Measurements from ENCODE around the gene CERS1. TPM values are rescaled to one million over a fixed set of nuclear protein-coding genes. Genes with fewer than 3 reads are reported as not detected.

CERS1 gene
- total RNA-seq, 4 donors from 2014 or later = 0.39 to 0.57 TPM; not detected in 2

DNA sequence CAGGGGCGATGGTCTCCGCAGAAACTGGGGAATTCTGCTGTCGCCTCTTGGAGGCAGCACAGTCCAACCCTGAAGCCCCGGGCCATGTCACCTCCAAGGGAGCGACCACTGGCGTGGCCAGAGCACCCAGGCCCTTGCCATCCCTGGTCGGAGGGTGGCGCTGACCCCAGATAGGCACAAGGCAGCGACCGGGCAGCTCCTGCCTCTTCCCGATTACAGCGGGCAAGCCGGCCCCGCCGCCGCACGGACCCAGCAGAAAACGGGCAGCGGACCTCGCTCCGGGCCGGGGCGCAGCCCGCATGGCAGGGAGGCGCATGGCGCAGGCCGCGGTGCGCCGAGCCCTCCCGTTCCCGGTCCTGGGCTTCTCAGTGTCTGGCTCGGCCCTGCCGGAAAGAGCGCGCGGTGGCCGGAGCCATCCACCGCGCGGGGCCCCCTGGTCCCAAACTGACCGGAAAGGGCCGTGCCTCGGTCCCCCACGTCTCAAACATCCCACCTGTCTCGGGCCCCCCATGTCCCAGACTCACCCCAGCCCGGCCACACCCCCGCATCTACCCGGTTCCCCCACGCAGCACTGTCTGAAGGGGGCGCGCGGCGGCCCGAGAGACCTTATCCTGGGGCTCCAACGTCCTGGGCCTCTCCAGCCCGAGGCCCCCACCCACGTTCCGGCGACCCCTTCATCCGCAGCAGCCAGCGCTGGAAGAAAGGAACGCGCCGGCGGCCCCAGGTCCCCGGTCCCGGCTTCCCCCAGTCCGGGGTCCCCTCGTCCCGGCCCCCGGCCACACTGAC is 727 bp downstream of the CERS1 start:
- DNase-seq (ENCODE audit: low spot score in 2 of 2) = no peak
- intact Hi-C loops (cut with DNase I; ENCODE audit: low total_unique reads) = no loop called here
- WGBS, 2 donors = 1% methylated on average over 21 to 62 of the region's 72 CpGs
- H3K4me3 ChIP-seq (ENCODE audit: low read depth, poor library complexity, severe bottlenecking) = no peak overlapping the region
- TF ChIP-seq, protein P1, sequence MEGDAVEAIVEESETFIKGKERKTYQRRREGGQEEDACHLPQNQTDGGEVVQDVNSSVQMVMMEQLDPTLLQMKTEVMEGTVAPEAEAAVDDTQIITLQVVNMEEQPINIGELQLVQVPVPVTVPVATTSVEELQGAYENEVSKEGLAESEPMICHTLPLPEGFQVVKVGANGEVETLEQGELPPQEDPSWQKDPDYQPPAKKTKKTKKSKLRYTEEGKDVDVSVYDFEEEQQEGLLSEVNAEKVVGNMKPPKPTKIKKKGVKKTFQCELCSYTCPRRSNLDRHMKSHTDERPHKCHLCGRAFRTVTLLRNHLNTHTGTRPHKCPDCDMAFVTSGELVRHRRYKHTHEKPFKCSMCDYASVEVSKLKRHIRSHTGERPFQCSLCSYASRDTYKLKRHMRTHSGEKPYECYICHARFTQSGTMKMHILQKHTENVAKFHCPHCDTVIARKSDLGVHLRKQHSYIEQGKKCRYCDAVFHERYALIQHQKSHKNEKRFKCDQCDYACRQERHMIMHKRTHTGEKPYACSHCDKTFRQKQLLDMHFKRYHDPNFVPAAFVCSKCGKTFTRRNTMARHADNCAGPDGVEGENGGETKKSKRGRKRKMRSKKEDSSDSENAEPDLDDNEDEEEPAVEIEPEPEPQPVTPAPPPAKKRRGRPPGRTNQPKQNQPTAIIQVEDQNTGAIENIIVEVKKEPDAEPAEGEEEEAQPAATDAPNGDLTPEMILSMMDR (IDR thresholded peaks at IDR 0.05) = no peak
- no peak for TF ChIP-seq POLR2A (IDR thresholded peaks at IDR 0.05)

DNA sequence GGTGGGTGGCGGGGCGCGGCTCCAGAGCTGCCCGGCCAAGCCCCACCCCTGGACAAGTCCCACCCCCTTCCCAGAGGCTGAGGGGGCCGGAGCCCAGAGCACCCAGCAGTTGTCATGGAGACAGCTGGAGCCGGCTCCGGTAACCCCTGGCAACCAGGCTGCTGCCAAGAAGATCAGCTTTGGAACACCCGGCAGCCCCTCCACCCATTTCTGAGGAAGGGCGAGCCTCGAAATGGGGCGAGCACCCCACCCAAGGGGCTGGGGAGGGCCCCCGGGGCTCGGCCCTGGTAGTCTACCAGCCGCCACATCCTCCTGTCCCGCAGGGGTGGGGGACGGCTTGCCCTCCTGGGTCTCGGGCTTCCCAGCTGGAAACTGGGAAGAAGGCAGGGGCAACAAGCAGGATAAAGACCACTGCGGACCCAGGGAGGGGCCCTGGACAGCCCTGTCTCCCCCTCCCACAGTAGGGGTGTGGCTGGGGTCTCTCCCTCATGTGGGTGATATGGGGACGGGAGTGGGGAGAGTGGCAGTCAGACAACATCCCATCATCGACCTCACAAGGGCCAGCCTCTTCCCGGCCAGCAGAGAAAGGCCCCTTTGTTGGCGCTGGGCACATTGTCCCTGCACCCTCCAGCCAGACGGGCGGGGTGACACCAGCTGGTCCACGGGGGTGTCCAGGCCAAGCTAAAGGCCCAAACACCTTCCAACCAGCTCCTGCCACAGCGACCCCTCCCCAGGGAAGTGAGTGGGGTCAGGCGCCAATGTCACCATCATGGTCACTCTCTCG is 1.5 kb downstream of the CERS1 start:
- TF ChIP-seq, protein P1 (IDR thresholded peaks at IDR 0.05) = no peak
- TF ChIP-seq POLR2A (IDR thresholded peaks at IDR 0.05) = no peak
- DNase-seq (ENCODE audit: low spot score in 2 of 2) = no peak
- intact Hi-C loops (cut with DNase I; ENCODE audit: low total_unique reads) = no loop called here
- 1 to 9% methylated on average over 17 to 24 of the region's 28 CpGs for WGBS, 2 donors
- no peak overlapping the region for H3K4me3 ChIP-seq (ENCODE audit: low read depth, poor library complexity, severe bottlenecking)

DNA sequence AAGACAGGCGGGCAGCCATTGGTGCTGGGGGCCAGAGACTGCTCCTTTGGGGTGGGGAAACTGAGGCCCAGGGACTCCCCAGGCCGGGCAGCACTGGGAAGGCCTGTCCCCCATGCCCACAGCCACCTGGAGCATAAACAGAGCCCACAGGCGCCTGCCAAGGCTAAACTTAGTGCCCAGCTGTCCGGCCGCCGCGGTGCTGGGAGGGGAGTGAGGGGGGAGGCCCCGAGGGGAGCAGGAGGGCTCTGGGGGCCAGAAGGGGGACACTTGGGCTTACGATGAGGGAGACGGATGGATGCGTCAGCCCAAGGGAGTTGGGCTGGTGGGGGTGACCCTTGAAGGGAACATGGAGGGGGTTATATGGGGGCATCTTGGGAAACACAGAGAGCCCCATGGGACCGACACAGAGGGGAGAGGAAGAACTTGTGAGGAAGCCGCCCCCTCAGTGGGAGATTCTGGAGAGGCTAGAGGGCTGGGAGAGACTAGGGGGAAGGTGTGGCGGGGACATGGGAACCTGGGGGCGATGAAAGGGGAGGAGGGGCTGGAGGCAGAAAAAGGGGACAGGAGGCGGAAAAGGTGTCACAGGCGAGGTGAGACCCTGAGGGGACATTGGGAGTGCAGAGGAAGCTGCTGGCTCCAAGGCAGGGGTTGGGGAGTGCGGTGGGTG is 2.2 kb downstream of the CERS1 start:
- TF ChIP-seq POLR2A (IDR thresholded peaks at IDR 0.05) = no peak
- TF ChIP-seq, protein P1 (IDR thresholded peaks at IDR 0.05) = no peak
- WGBS, 2 donors = 55 to 59% methylated on average over 17 to 18 of the region's 18 CpGs
- H3K4me3 ChIP-seq (ENCODE audit: low read depth, poor library complexity, severe bottlenecking) = no peak overlapping the region
- intact Hi-C loops (cut with DNase I; ENCODE audit: low total_unique reads) = no loop called here
- no peak for DNase-seq (ENCODE audit: low spot score in 2 of 2)

- 83 to 84% methylated on average over 10 of the region's 10 CpGs for WGBS, 2 donors
- intact Hi-C loops (cut with DNase I; ENCODE audit: low total_unique reads) = no loop called here
- no peak for DNase-seq (ENCODE audit: low spot score in 2 of 2)
- H3K4me3 ChIP-seq (ENCODE audit: low read depth, poor library complexity, severe bottlenecking) = no peak overlapping the region
- TF ChIP-seq, protein P1 (IDR thresholded peaks at IDR 0.05) = no peak
- no peak for TF ChIP-seq POLR2A (IDR thresholded peaks at IDR 0.05)
Observed at GRCh38 chr19:18889949-18890745, 5.8 kb downstream of the CERS1 start.

- intact Hi-C loops (cut with DNase I; ENCODE audit: low total_unique reads) = no loop called here
- DNase-seq (ENCODE audit: low spot score in 2 of 2) = no peak
- TF ChIP-seq, protein P1 (IDR thresholded peaks at IDR 0.05) = no peak
- no peak for TF ChIP-seq POLR2A (IDR thresholded peaks at IDR 0.05)
- H3K4me3 ChIP-seq (ENCODE audit: low read depth, poor library complexity, severe bottlenecking) = no peak overlapping the region
- WGBS, 2 donors = 91 to 93% methylated on average over 4 of the region's 4 CpGs
Observed at GRCh38 chr19:18886972-18887371, 9.0 kb downstream of the CERS1 start.
